ENCODE data around the gene TMEM131L. TPM values are rescaled to one million over a fixed set of nuclear protein-coding genes. Genes with fewer than 3 reads are reported as not detected.
A peak's percentile ranks its signal among the peaks of the same experiment; 100 is the strongest.

Gene TMEM131L
- total and polyA plus RNA-seq, 12 donors: 2.7 to 33.6 (median 18.5) TPM

DNA sequence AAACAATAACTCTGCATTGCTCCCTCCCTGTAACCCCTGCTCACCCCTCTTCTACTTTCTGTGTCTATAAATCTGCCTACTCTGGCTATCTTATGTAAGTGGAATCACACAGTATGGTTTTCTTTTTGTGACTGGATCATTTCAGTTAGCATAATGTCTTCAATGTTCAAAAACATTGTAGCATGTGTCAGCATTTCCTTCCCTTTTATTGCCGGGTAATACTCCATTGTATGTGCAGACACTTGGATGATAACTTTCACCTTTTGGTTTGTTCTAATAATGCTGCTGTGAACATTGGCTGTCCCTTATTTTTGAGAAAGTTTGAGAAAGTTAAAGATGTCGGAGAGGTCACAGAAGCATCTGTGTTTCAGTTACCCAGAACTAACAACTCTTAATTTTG lies 157.3 kb downstream of the TMEM131L start:
- peak overlapping the region in 1 of 10 donors; percentile 29 for H3K27ac ChIP-seq

GRCh38 chr4:153628796-153629315 lies 162.7 kb downstream of the TMEM131L start:
- WGBS, 2 donors: 76% methylated on average over 8 of the region's 8 CpGs
- TF ChIP-seq CTCF (IDR thresholded peaks at IDR 0.05): no peak
- Histone ChIP-seq H3K27me3 (no peaks in the 10 kb centered on the region), H3K4me3 (no peak overlapping the region), H3K36me3 (peaks cover 0 to 100% (median 82%) of the 10 kb centered on the region in 9 donors), H3K4me1 (no peaks in the 10 kb centered on the region), H3K9me3 (no peaks in the 10 kb centered on the region), H3K27ac (no peak overlapping the region)
- ATAC-seq: no peak
- no peak for DNase-seq
- intact Hi-C loops (cut with DNase I): no loop called here

More for the DNA sequence above, 157.3 kb downstream of the TMEM131L start:
- H3K4me3 ChIP-seq: no peak overlapping the region
- TF ChIP-seq CTCF (IDR thresholded peaks at IDR 0.05): no peak
- no peak for ATAC-seq
- H3K27me3 ChIP-seq: no peaks in the 10 kb centered on the region
- no peaks in the 10 kb centered on the region for H3K9me3 ChIP-seq
- peaks cover 0 to 100% (median 58%) of the 10 kb centered on the region in 9 donors for H3K36me3 ChIP-seq
- WGBS, 2 donors: 78 to 79% methylated on average over 2 of the region's 2 CpGs
- no peak for DNase-seq
- intact Hi-C loops (cut with DNase I): no loop called here
- H3K4me1 ChIP-seq: peaks cover 0 to 13% (median 10%) of the 10 kb centered on the region in 9 donors

DNA sequence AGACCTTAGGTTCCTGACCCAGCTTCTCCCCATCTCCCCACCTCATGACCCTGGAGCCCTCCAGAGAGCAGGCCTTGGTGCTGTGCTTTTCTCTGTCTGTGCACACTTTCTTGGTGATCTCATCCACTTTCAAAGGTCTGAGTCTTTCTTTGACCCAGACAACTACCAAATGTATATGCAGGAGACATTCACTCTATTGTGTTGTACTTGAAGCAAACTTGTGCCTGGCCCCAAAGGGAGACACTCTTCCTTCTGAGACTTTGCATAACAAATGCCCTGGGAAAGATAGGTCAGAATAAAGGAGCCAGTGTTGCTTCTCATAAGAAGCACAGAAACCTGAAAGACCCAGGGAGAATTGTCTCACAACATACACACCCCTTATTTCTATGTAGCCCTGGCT lies 163.6 kb downstream of the TMEM131L start:
- Histone ChIP-seq H3K27me3 (no peaks in the 10 kb centered on the region), H3K9me3 (no peaks in the 10 kb centered on the region), H3K27ac (no peak overlapping the region), H3K4me1 (no peaks in the 10 kb centered on the region), H3K36me3 (peaks cover 0 to 100% (median 87%) of the 10 kb centered on the region in 9 donors), H3K4me3 (no peak overlapping the region)
- DNase-seq: no peak
- no peak for ATAC-seq
- intact Hi-C loops (cut with DNase I): loop anchor here in 5 of 10 donors (5.0 to 10.0 kb wide), 3 partner anchors 115 to 125 kb away; no protein-coding TSS in a partner anchor
- TF ChIP-seq CTCF (IDR thresholded peaks at IDR 0.05): no peak

GRCh38 chr4:153634738-153635353 lies 168.7 kb downstream of the TMEM131L start:
- H3K27me3 ChIP-seq: no peaks in the 10 kb centered on the region
- intact Hi-C loops (cut with DNase I): loop anchor here (1.0 to 10.0 kb wide), 6 partner anchors 110 to 120 kb away; no protein-coding TSS in a partner anchor
- H3K9me3 ChIP-seq: no peaks in the 10 kb centered on the region
- 83% methylated on average over 3 of the region's 3 CpGs for WGBS, 2 donors
- H3K36me3 ChIP-seq: peaks cover 0 to 82% (median 68%) of the 10 kb centered on the region in 9 donors
- no peak overlapping the region for H3K27ac ChIP-seq
- ATAC-seq (peak in 3 of 8 donors; percentile 35 to 59 (median 41)), DNase-seq (no peak)
- H3K4me3 ChIP-seq: no peak overlapping the region
- peak; percentile 46 to 72 (median 65) for TF ChIP-seq CTCF (IDR thresholded peaks at IDR 0.05)
- H3K4me1 ChIP-seq: no peaks in the 10 kb centered on the region
